HG03521 (cell line): Measurements from ENCODE around the gene SH3BP4.
"Not testable (repeated sequence)": the region's sequence is repeated elsewhere in the genome, so short reads cannot be mapped to it uniquely, and the experiment has no call there.

Experiments
- ATAC-seq: cut with Tn5 transposase; IDR thresholded peaks from one replicate; pipeline ENCODE4 v1.9.1; 2021; ENCODE audit warnings: mild to moderate bottlenecking, moderate library complexity; ENCODE audit not compliant: unreplicated experiment

SH3BP4 gene

GRCh38 chr2:235009081-235009480, 57.3 kb downstream of the SH3BP4 start:
- ATAC-seq, result no peak

GRCh38 chr2:235010117-235010714, 58.4 kb downstream of the SH3BP4 start:
- ATAC-seq, result no peak

GRCh38 chr2:235011607-235011928, 59.8 kb downstream of the SH3BP4 start:
- ATAC-seq, result no peak

- no peak for ATAC-seq
Observed at GRCh38 chr2:235011929-235012631, 60.3 kb downstream of the SH3BP4 start.

- ATAC-seq, result no peak
Observed at GRCh38 chr2:235017441-235017840, 65.6 kb downstream of the SH3BP4 start.

GRCh38 chr2:235018838-235019237, 67.0 kb downstream of the SH3BP4 start:
- ATAC-seq, result no peak

- ATAC-seq, result not testable (repeated sequence)
Observed at GRCh38 chr2:235020141-235020540, 68.3 kb downstream of the SH3BP4 start.

GRCh38 chr2:235021752-235022151, 69.9 kb downstream of the SH3BP4 start:
- no peak for ATAC-seq

- ATAC-seq, result no peak
Observed at GRCh38 chr2:235024191-235024860, 72.5 kb downstream of the SH3BP4 start.

- ATAC-seq, result no peak
Observed at GRCh38 chr2:235024931-235025773, 73.3 kb downstream of the SH3BP4 start.

GRCh38 chr2:235025800-235026536, 74.2 kb downstream of the SH3BP4 start:
- no peak for ATAC-seq

GRCh38 chr2:235026649-235027557, 75.1 kb downstream of the SH3BP4 start:
- ATAC-seq, result no peak

GRCh38 chr2:235027558-235028214, 75.9 kb downstream of the SH3BP4 start:
- no peak for ATAC-seq

- no peak for ATAC-seq
Observed at GRCh38 chr2:235028646-235029045, 76.8 kb downstream of the SH3BP4 start.

GRCh38 chr2:235029054-235029453, 77.2 kb downstream of the SH3BP4 start:
- no peak for ATAC-seq

- no peak for ATAC-seq
Observed at GRCh38 chr2:235030126-235030525, 78.3 kb downstream of the SH3BP4 start.

GRCh38 chr2:235030936-235031335, 79.1 kb downstream of the SH3BP4 start:
- ATAC-seq, result no peak

GRCh38 chr2:235031686-235032373, 80.0 kb downstream of the SH3BP4 start:
- no peak for ATAC-seq

- ATAC-seq, result no peak
Observed at GRCh38 chr2:235032466-235032865, 80.6 kb downstream of the SH3BP4 start.
